ENCODE results near the gene ENO2.
"Not testable (repeated sequence)": the region's sequence is repeated elsewhere in the genome, so short reads cannot be mapped to it uniquely, and the experiment has no call there.

Gene ENO2

DNA sequence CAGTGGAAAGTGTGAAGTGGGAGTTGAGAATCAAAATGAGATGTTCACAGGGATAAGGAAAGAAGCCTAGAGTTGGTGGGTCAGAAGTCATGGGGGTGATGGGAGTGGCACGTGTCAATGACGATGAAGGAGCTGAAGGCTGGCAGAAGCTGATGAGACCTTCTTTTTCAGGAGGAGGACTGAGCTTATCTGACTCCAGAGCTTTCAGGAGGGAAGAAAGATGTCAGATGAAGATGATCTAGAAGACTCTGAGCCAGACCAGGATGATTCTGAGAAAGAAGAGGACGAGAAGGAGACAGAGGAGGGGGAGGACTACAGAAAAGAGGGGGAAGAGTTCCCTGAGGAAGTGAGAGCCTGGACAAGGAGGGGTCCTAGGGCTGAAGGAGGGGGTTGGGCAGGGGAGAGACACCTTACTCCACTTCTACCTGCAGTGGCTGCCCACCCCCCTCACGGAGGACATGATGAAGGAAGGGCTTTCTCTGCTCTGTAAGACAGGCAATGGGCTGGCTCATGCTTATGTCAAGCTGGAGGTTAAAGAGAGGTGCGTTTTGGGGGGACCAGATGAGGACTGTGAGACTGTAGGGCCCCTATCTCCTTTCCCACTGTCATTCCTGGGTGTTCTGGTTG is 8.9 kb upstream of the ENO2 start:
- Histone ChIP-seq H3K27me3 (ENCODE audit: insufficient read depth, poor library complexity, severe bottlenecking) (no peaks in the 10 kb centered on the region), H3K4me3 (replicated peaks; ENCODE audit: insufficient read depth, low read length) (no peak overlapping the region; the same call in 1 of the 2 replicates), H3K27ac (replicated peaks) (no peak overlapping the region; the same call in 1 of the 2 replicates)
- TF ChIP-seq, protein P1, sequence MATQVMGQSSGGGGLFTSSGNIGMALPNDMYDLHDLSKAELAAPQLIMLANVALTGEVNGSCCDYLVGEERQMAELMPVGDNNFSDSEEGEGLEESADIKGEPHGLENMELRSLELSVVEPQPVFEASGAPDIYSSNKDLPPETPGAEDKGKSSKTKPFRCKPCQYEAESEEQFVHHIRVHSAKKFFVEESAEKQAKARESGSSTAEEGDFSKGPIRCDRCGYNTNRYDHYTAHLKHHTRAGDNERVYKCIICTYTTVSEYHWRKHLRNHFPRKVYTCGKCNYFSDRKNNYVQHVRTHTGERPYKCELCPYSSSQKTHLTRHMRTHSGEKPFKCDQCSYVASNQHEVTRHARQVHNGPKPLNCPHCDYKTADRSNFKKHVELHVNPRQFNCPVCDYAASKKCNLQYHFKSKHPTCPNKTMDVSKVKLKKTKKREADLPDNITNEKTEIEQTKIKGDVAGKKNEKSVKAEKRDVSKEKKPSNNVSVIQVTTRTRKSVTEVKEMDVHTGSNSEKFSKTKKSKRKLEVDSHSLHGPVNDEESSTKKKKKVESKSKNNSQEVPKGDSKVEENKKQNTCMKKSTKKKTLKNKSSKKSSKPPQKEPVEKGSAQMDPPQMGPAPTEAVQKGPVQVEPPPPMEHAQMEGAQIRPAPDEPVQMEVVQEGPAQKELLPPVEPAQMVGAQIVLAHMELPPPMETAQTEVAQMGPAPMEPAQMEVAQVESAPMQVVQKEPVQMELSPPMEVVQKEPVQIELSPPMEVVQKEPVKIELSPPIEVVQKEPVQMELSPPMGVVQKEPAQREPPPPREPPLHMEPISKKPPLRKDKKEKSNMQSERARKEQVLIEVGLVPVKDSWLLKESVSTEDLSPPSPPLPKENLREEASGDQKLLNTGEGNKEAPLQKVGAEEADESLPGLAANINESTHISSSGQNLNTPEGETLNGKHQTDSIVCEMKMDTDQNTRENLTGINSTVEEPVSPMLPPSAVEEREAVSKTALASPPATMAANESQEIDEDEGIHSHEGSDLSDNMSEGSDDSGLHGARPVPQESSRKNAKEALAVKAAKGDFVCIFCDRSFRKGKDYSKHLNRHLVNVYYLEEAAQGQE (IDR thresholded peaks at IDR 0.05; ENCODE audit: insufficient replicate concordance, low read depth): no peak
- TF ChIP-seq, protein P2, sequence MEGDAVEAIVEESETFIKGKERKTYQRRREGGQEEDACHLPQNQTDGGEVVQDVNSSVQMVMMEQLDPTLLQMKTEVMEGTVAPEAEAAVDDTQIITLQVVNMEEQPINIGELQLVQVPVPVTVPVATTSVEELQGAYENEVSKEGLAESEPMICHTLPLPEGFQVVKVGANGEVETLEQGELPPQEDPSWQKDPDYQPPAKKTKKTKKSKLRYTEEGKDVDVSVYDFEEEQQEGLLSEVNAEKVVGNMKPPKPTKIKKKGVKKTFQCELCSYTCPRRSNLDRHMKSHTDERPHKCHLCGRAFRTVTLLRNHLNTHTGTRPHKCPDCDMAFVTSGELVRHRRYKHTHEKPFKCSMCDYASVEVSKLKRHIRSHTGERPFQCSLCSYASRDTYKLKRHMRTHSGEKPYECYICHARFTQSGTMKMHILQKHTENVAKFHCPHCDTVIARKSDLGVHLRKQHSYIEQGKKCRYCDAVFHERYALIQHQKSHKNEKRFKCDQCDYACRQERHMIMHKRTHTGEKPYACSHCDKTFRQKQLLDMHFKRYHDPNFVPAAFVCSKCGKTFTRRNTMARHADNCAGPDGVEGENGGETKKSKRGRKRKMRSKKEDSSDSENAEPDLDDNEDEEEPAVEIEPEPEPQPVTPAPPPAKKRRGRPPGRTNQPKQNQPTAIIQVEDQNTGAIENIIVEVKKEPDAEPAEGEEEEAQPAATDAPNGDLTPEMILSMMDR (IDR thresholded peaks at IDR 0.05; ENCODE audit: insufficient read depth, low read length): no peak
- TF ChIP-seq POLR2AphosphoS5 (IDR thresholded peaks at IDR 0.05; ENCODE audit: low read depth): no peak
- no peak for TF ChIP-seq SPI1 (IDR thresholded peaks at IDR 0.05; ENCODE audit: borderline replicate concordance, low read depth)
- TF ChIP-seq GABPA (IDR thresholded peaks at IDR 0.05; ENCODE audit: low read depth): no peak
- no peak for DNase-seq (ENCODE audit: low read depth in 1 of 2, low spot score in 1 of 2)

DNA sequence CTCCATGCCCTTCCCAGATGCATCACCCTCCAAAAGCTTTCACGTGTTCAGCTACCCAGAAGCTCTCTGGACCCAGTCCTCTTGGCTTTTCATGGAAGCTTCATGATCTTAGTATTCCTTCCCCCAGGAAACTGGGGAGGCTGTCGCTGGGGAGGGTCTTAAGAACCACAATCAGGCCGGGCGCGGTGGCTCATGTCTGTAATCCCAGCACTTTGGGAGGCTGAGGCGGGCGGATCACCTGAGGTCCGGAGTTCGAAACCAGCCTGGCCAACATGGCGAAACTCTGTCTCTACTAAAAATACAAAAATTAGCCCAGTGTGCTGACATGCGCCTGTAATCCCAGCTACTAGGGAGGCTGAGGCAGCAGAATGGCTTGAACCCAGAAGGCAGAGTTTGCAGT is 6.2 kb upstream of the ENO2 start:
- H3K4me3 ChIP-seq (replicated peaks; ENCODE audit: insufficient read depth, low read length); H3K27ac ChIP-seq (replicated peaks); DNase-seq (ENCODE audit: low read depth in 1 of 2, low spot score in 1 of 2); H3K27me3 ChIP-seq (ENCODE audit: insufficient read depth, poor library complexity, severe bottlenecking): not testable (repeated sequence)

DNA sequence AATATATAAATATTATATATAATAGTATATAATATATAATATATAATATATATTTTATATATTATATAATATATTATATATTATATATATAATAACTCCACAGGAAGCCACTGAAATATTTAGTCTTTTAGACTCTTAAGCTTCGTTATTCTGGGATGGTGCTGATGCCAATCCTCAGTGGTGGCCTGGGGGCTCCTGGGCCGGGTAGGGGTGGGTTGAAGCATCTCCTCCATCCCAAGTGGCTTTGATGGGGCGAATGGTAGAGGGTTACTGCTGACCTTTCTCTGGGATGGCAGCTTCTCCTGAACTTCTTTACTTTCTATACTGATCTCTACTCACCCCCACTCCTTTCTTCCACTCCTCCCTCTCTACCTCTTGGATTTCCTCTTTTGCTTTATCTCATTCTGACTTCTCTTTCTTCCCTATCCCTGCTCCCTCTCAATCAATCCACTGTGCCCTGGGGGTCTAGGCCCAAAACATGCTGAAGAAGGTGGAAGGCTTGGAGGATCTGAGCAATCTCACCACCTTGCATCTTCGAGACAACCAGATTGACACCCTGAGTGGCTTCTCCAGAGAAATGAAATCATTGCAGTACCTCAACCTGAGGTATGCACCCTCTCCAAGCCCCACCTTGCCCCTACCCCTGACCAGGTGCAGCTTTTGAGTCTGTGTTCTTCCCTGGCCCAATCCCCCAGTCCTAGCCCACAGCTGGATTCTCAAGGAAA is 4.8 kb upstream of the ENO2 start:
- TF ChIP-seq, protein P2 (IDR thresholded peaks at IDR 0.05; ENCODE audit: insufficient read depth, low read length): no peak
- TF ChIP-seq SPI1 (IDR thresholded peaks at IDR 0.05; ENCODE audit: borderline replicate concordance, low read depth): no peak
- no peak for TF ChIP-seq POLR2AphosphoS5 (IDR thresholded peaks at IDR 0.05; ENCODE audit: low read depth)
- TF ChIP-seq, protein P1 (IDR thresholded peaks at IDR 0.05; ENCODE audit: insufficient replicate concordance, low read depth): no peak
- no peak for TF ChIP-seq GABPA (IDR thresholded peaks at IDR 0.05; ENCODE audit: low read depth)
- no peak overlapping the region for H3K4me3 ChIP-seq (replicated peaks; ENCODE audit: insufficient read depth, low read length)
- DNase-seq (ENCODE audit: low read depth in 1 of 2, low spot score in 1 of 2): no peak
- H3K27me3 ChIP-seq (ENCODE audit: insufficient read depth, poor library complexity, severe bottlenecking): peaks cover 9% of the 10 kb centered on the region
- H3K27ac ChIP-seq (replicated peaks): no peak overlapping the region

DNA sequence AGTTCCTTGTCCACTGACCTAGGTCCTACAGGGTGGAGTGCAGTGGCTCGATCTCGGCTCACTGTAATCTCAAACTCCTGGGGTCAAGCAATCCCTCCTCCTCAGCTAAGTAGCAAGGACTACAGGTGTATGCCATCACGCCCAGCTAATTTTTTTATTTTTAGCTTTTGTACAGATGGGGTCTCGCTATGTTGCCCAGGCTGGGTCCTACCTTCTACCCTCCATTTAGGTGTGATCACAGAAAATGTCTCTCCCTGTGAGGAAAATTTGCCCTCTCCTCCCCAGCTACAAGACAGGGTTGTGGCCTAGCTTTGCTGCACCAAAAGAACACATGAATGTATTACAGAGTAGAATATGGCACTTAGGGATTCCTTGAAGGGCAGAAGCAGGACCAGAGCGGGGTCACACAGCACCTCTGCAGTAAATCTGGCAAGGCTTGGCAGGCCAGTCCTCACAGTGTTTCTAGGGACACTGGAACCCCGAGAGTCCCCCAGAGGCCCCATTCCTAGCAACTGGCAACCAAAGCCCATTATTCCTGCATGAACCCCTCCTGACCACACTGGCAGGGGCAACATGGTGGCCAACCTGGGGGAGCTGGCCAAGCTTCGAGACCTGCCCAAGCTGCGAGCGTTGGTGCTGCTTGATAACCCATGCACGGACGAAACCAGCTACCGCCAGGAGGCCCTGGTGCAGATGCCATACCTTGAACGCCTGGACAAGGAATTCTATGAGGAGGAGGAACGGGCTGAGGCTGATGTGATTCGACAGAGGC is 2.0 kb upstream of the ENO2 start:
- TF ChIP-seq POLR2AphosphoS5 (IDR thresholded peaks at IDR 0.05; ENCODE audit: low read depth) (no peak), GABPA (IDR thresholded peaks at IDR 0.05; ENCODE audit: low read depth) (no peak), SPI1 (IDR thresholded peaks at IDR 0.05; ENCODE audit: borderline replicate concordance, low read depth) (no peak)
- TF ChIP-seq, protein P2 (IDR thresholded peaks at IDR 0.05; ENCODE audit: insufficient read depth, low read length): no peak
- TF ChIP-seq, protein P1 (IDR thresholded peaks at IDR 0.05; ENCODE audit: insufficient replicate concordance, low read depth): no peak
- H3K27me3 ChIP-seq (ENCODE audit: insufficient read depth, poor library complexity, severe bottlenecking): peaks cover 20% of the 10 kb centered on the region
- no peak for DNase-seq (ENCODE audit: low read depth in 1 of 2, low spot score in 1 of 2)
- no peak overlapping the region for H3K4me3 ChIP-seq (replicated peaks; ENCODE audit: insufficient read depth, low read length)
- H3K27ac ChIP-seq (replicated peaks): no peak overlapping the region
